RWPE1 (cell line): ENCODE data around the gene NHERF1.

ENCODE experiments used
- CTCF ChIA-PET: fragments of 350-600 bp; sonication (Branson Sonifier 250); formaldehyde crosslinking; extraction: SDS; loops from one replicate; lab custom pipeline; 2021; lab: Yijun Ruan, JAX
- POLR2A ChIA-PET: fragments of 400-600 bp; formaldehyde crosslinking; extraction: SDS; loops from one replicate; lab custom pipeline; 2020; ENCODE audit warnings: antibody characterized with exemption; ENCODE audit not compliant: low non-redundant PET; lab: Yijun Ruan, JAX
- DNase-seq: peaks from one replicate; pipeline ENCODE4 v3.0.0; 2012; ENCODE audit warnings: low spot score
- H3K27ac ChIP-seq: fragments of 450-650 bp; 2 replicates; pipeline ENCODE4 v1.5.1; 2017
- CTCF ChIP-seq: fragments of 450-650 bp; conservative IDR thresholded peaks from 2 replicates; pipeline ENCODE4 v1.5.1; 2017; ENCODE audit warnings: low read depth, mild to moderate bottlenecking

Gene NHERF1

GRCh38 chr17:74723891-74724290, 24.5 kb upstream of the NHERF1 start:
- POLR2A ChIA-PET = no interaction called here
- no peak for DNase-seq
- no peak overlapping the region for H3K27ac ChIP-seq
- CTCF ChIA-PET = no interaction called here
- TF ChIP-seq CTCF = no peak

- no peak for TF ChIP-seq CTCF
- ChIA-PET POLR2A (no interaction called here), CTCF (interaction anchor here (0.6 kb wide), 1 partner anchor 69 kb away, joined by 3 read pairs; no protein-coding TSS in a partner anchor)
- no peak overlapping the region for H3K27ac ChIP-seq
- DNase-seq = no peak
These were observed 23.3 kb upstream of the NHERF1 start for GRCh38 chr17:74725111-74725510.

- TF ChIP-seq CTCF = no peak
- H3K27ac ChIP-seq = no peak overlapping the region
- CTCF ChIA-PET = no interaction called here
- POLR2A ChIA-PET = no interaction called here
- no peak for DNase-seq
These were observed 20.3 kb upstream of the NHERF1 start for GRCh38 chr17:74728033-74728701.

GRCh38 chr17:74728702-74729075, 19.7 kb upstream of the NHERF1 start:
- TF ChIP-seq CTCF = no peak

GRCh38 chr17:74729368-74729767, 19.1 kb upstream of the NHERF1 start:
- POLR2A ChIA-PET = no interaction called here
- no peak for DNase-seq
- no peak for TF ChIP-seq CTCF
- CTCF ChIA-PET = no interaction called here
- no peak overlapping the region for H3K27ac ChIP-seq

More at GRCh38 chr17:74728702-74729075, 19.7 kb upstream of the NHERF1 start:
- no peak for DNase-seq
- ChIA-PET CTCF (no interaction called here), POLR2A (no interaction called here)
- no peak overlapping the region for H3K27ac ChIP-seq

- ChIA-PET CTCF (no interaction called here), POLR2A (no interaction called here)
- DNase-seq = no peak
- no peak overlapping the region for H3K27ac ChIP-seq
- no peak for TF ChIP-seq CTCF
These were observed 18.6 kb upstream of the NHERF1 start for GRCh38 chr17:74729866-74730265.
